GM19351 (cell line): ENCODE results near the gene EML4.
"Not testable (repeated sequence)": the region's sequence is repeated elsewhere in the genome, so short reads cannot be mapped to it uniquely, and the experiment has no call there.

Experiments used
- ATAC-seq: cut with Tn5 transposase; IDR thresholded peaks from one replicate; pipeline ENCODE4 v1.9.1; 2021; ENCODE audit warnings: mild to moderate bottlenecking, moderate library complexity; ENCODE audit not compliant: unreplicated experiment

EML4 gene

GRCh38 chr2:42346856-42347255, 177.7 kb downstream of the EML4 start:
- ATAC-seq: not testable (repeated sequence)

- not testable (repeated sequence) for ATAC-seq
Observed at GRCh38 chr2:42347518-42347917, 178.4 kb downstream of the EML4 start.

GRCh38 chr2:42348113-42348805, 179.1 kb downstream of the EML4 start:
- ATAC-seq: no peak

GRCh38 chr2:42350434-42351063, 181.4 kb downstream of the EML4 start:
- ATAC-seq: no peak

GRCh38 chr2:42351864-42352263, 182.7 kb downstream of the EML4 start:
- ATAC-seq: no peak

- ATAC-seq: no peak
Observed at GRCh38 chr2:42353792-42354429, 184.8 kb downstream of the EML4 start.

GRCh38 chr2:42359304-42359964, 190.3 kb downstream of the EML4 start:
- no peak for ATAC-seq

- no peak for ATAC-seq
Observed at GRCh38 chr2:42359965-42360483, 190.9 kb downstream of the EML4 start.

GRCh38 chr2:42360493-42360889, 191.3 kb downstream of the EML4 start:
- ATAC-seq: no peak

GRCh38 chr2:42360890-42361727, 192.0 kb downstream of the EML4 start, which contains the start of gene COX7A2L:
TSS of gene COX7A2L (minus strand) at chr2:42361217. CDS start at chr2:42361161, 56 bp downstream.
- ATAC-seq: peak; percentile 85

- ATAC-seq: no peak
Observed at GRCh38 chr2:42361728-42362283, 192.7 kb downstream of the EML4 start.

- no peak for ATAC-seq
Observed at GRCh38 chr2:42363413-42363812, 194.3 kb downstream of the EML4 start.

- no peak for ATAC-seq
Observed at GRCh38 chr2:42364658-42365057, 195.5 kb downstream of the EML4 start.

GRCh38 chr2:42366411-42366810, 197.3 kb downstream of the EML4 start:
- no peak for ATAC-seq

GRCh38 chr2:42367835-42368234, 198.7 kb downstream of the EML4 start:
- ATAC-seq: no peak

GRCh38 chr2:42368817-42369531, 199.8 kb downstream of the EML4 start:
- ATAC-seq: no peak

- no peak for ATAC-seq
Observed at GRCh38 chr2:42369532-42370229, 200.5 kb downstream of the EML4 start.

- ATAC-seq: no peak
Observed at GRCh38 chr2:42371611-42372473, 202.7 kb downstream of the EML4 start.
